H9 (cell line): ENCODE measurements around the gene ZMYND12. TPM values are rescaled to one million over a fixed set of nuclear protein-coding genes. Genes with fewer than 3 reads are reported as not detected.

Source experiments
- DNase-seq: peaks from one replicate; pipeline ENCODE4 v3.0.0-alpha.2; 2017
- H2AFZ ChIP-seq: one replicate; pipeline ENCODE4 v1.6.1; 2013; ENCODE audit warnings: mild to moderate bottlenecking, low read length, control low read depth, moderate library complexity
- H2AK5ac ChIP-seq: 2 replicates; pipeline ENCODE4 v1.6.1; 2013; ENCODE audit warnings: low read length, control low read depth, mixed read lengths; ENCODE audit not compliant: insufficient read length
- H2BK120ac ChIP-seq: one replicate; pipeline ENCODE4 v1.6.1; 2013; ENCODE audit warnings: low read depth, mild to moderate bottlenecking, low read length, control low read depth, inconsistent platforms; ENCODE audit not compliant: poor library complexity, severe bottlenecking
- H2BK12ac ChIP-seq: 2 replicates; pipeline ENCODE4 v1.6.1; 2013; ENCODE audit warnings: low read length, control low read depth, mixed read lengths, low read depth; ENCODE audit not compliant: insufficient read length
- H2BK15ac ChIP-seq: 2 replicates; pipeline ENCODE4 v1.6.1; 2013; ENCODE audit warnings: low read depth, low read length, control low read depth
- H2BK20ac ChIP-seq: one replicate; pipeline ENCODE4 v1.6.1; 2013; ENCODE audit warnings: low read depth, mild to moderate bottlenecking, low read length, control low read depth, inconsistent platforms; ENCODE audit not compliant: poor library complexity, severe bottlenecking
- H2BK5ac ChIP-seq: 2 replicates; pipeline ENCODE4 v1.6.1; 2013; ENCODE audit warnings: low read length, control low read depth, mixed read lengths; ENCODE audit not compliant: insufficient read length
- H3K14ac ChIP-seq: 2 replicates; pipeline ENCODE4 v1.6.1; 2013; ENCODE audit warnings: low read length, control low read depth; ENCODE audit not compliant: insufficient read depth
- H3K18ac ChIP-seq: 2 replicates; pipeline ENCODE4 v1.6.1; 2013; ENCODE audit warnings: low read depth, mild to moderate bottlenecking, mixed read lengths, low read length, control low read depth; ENCODE audit not compliant: insufficient read length
- H3K23ac ChIP-seq: 2 replicates; pipeline ENCODE4 v1.6.1; 2013; ENCODE audit warnings: low read length, control low read depth, mixed read lengths, low read depth; ENCODE audit not compliant: insufficient read length
- H3K23me2 ChIP-seq: 2 replicates; pipeline ENCODE4 v1.6.1; 2013; ENCODE audit warnings: low read depth, mild to moderate bottlenecking, mixed read lengths, low read length, control low read depth; ENCODE audit not compliant: insufficient read length, poor library complexity, severe bottlenecking
- H3K27ac ChIP-seq: 2 replicates; pipeline ENCODE4 v1.5.1; 2013; ENCODE audit warnings: low read length, control low read depth, mixed read lengths, low read depth; ENCODE audit not compliant: insufficient read length
- H3K27me3 ChIP-seq: 2 replicates; pipeline ENCODE4 v1.6.1; 2013; ENCODE audit warnings: low read length, control low read depth, inconsistent platforms; ENCODE audit not compliant: insufficient read depth
- H3K4ac ChIP-seq: 2 replicates; pipeline ENCODE4 v1.6.1; 2013; ENCODE audit warnings: low read depth, mild to moderate bottlenecking, control low read depth, inconsistent platforms, low read length, moderate library complexity
- H3K4me1 ChIP-seq: 2 replicates; pipeline ENCODE4 v1.6.1; 2013; ENCODE audit warnings: low read length, control low read depth, inconsistent platforms; ENCODE audit not compliant: insufficient read depth
- H3K4me2 ChIP-seq: 2 replicates; pipeline ENCODE4 v1.6.1; 2013; ENCODE audit warnings: low read length, control low read depth, mixed read lengths; ENCODE audit not compliant: insufficient read length, insufficient read depth
- H3K56ac ChIP-seq: 2 replicates; pipeline ENCODE4 v1.6.1; 2013; ENCODE audit warnings: low read depth, mild to moderate bottlenecking, mixed read lengths, low read length, control low read depth; ENCODE audit not compliant: insufficient read length
- H3K79me1 ChIP-seq: 2 replicates; pipeline ENCODE4 v1.6.1; 2013; ENCODE audit warnings: low read depth, mild to moderate bottlenecking, moderate library complexity, low read length, control low read depth, inconsistent platforms; ENCODE audit not compliant: insufficient read depth, poor library complexity, severe bottlenecking
- H3K79me2 ChIP-seq: 2 replicates; pipeline ENCODE4 v1.6.1; 2013; ENCODE audit warnings: low read length, control low read depth, inconsistent platforms; ENCODE audit not compliant: insufficient read depth
- H3K9ac ChIP-seq: 2 replicates; pipeline ENCODE4 v1.6.1; 2013; ENCODE audit warnings: low read length, control low read depth, mixed read lengths; ENCODE audit not compliant: insufficient read length; ENCODE audit errors: extremely low read depth
- H3K9me3 ChIP-seq: one replicate; pipeline ENCODE4 v1.6.1; 2013; ENCODE audit warnings: low read depth, low read length, inconsistent platforms; ENCODE audit not compliant: control insufficient read depth
- H3T11ph ChIP-seq: one replicate; pipeline ENCODE4 v1.6.1; 2013; ENCODE audit warnings: mild to moderate bottlenecking, low read length, control low read depth, inconsistent platforms
- H4K20me1 ChIP-seq: one replicate; pipeline ENCODE4 v1.6.1; 2013; ENCODE audit not compliant: control insufficient read depth, insufficient read length, insufficient read depth
- H4K5ac ChIP-seq: 2 replicates; pipeline ENCODE4 v1.6.1; 2013; ENCODE audit warnings: low read depth, mild to moderate bottlenecking, mixed read lengths, low read length, control low read depth; ENCODE audit not compliant: insufficient read length
- H4K8ac ChIP-seq: replicated peaks from 2 replicates; pipeline ENCODE4 v1.6.1; 2013; ENCODE audit warnings: low read length, control low read depth, mixed read lengths, low read depth; ENCODE audit not compliant: insufficient read length
- H4K91ac ChIP-seq: 2 replicates; pipeline ENCODE4 v1.6.1; 2013; ENCODE audit warnings: low read depth, mild to moderate bottlenecking, moderate library complexity, mixed read lengths, low read length, control low read depth; ENCODE audit not compliant: insufficient read length
- H3K27ac Mint-ChIP-seq, 3 experiments: 2 replicates in 2 of 3; 3 replicates in 1 of 3; pipeline ENCODE4 v1.8.0; 2020 to 2021; ENCODE audit warnings: mixed read lengths in 3 of 3, mild to moderate bottlenecking in 1 of 3, moderate library complexity in 1 of 3
- H3K27me3 Mint-ChIP-seq: 2 replicates; pipeline ENCODE4 v1.8.0; 2021; ENCODE audit warnings: low read depth, mild to moderate bottlenecking, moderate library complexity, mixed read lengths
- H3K36me3 Mint-ChIP-seq, 3 experiments: 2 replicates in 2 of 3; 3 replicates in 1 of 3; pipeline ENCODE4 v1.8.0; 2020 to 2021; ENCODE audit warnings: low read depth in 3 of 3, mixed read lengths in 3 of 3; ENCODE audit not compliant: insufficient read depth in 1 of 3
- H3K4me1 Mint-ChIP-seq, 2 experiments: 2 replicates each; pipeline ENCODE4 v1.8.0; 2020; ENCODE audit warnings: mixed read lengths in 2 of 2
- H3K4me3 Mint-ChIP-seq, 2 experiments: 2 replicates in 1 of 2; 3 replicates in 1 of 2; pipeline ENCODE4 v1.8.0; 2020 to 2021; ENCODE audit warnings: mild to moderate bottlenecking in 2 of 2, mixed read lengths in 2 of 2, moderate library complexity in 1 of 2
- H3K9me3 Mint-ChIP-seq, 2 experiments: 2 replicates in 1 of 2; 3 replicates in 1 of 2; pipeline ENCODE4 v1.8.0; 2020; ENCODE audit warnings: mild to moderate bottlenecking in 2 of 2, mixed read lengths in 2 of 2, moderate library complexity in 1 of 2
- CTCF ChIP-seq: fragments of 200-600 bp; sonication (generic); conservative IDR thresholded peaks from 3 replicates; pipeline ENCODE4 v1.8.0; 2021; ENCODE audit warnings: antibody characterized with exemption, mild to moderate bottlenecking
- WGBS: extraction: QIAGEN DNeasy Blood & Tissue Kit; methylation state at CpG from one replicate; pipeline ENCODE4 v1.1.7; 2013; ENCODE audit warnings: missing lambda C conversion rate, low lambda C conversion rate, mixed read lengths; ENCODE audit not compliant: insufficient read length; ENCODE audit errors: extremely low coverage; 5-methylcytosine and 5-hydroxymethylcytosine counted together
- total RNA-seq: library from RNA; stranded (reverse); gene quantifications from 2 replicates; pipeline ENCODE4 v1.2.1, GENCODE V29; 2021

Gene ZMYND12
- total RNA-seq, 1 experiment from 2014 or later, result 0.42 TPM

DNA sequence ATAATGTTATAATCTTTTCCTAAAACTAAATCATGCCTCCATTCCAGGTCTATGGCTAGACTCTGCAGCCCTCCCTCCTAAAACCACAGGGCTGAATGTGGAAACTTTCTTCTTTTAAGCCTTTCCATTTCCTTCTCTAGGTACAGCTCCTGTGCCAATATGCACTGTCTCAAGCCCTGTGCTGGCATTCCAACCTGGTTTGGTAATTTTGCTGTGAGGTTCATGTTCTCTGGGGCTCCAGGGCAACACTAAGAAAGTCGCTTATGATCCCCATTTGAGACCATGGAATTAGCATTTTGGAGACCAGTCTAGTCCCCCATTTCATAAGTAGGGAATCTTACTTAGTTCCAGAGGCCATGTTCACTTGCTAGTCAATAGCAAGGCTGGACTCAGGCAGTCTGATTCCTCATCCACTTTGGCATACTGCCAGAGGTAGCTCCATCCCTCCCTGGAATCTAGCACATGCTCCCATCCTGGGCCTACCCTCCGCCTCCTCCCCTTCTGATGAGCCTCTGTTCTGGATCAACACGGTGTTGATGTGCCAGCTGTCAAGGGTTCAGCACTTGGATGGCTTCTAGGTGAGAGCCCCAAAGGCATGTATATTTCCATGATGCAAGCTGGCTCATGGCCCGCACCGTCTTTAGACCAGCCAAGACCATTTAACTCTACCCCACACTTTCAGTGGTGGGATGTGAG, 36.5 kb downstream of the ZMYND12 start:
- no peak overlapping the region for H2BK20ac ChIP-seq
- H3K4me1 ChIP-seq, result peaks cover 9% of the 10 kb centered on the region; the same call in 1 of the 2 replicates
- H3K27ac ChIP-seq, result no peak overlapping the region
- no peaks in the 10 kb centered on the region for H3K27me3 ChIP-seq
- Mint-ChIP-seq H3K27ac (no peak overlapping the region), H3K9me3 (no peaks in the 10 kb centered on the region), H3K36me3 (peaks cover 0 to 7% (median 0%) of the 10 kb centered on the region in 3 experiments; a peak in 5 of 7 replicates), H3K27me3 (peaks cover 2% of the 10 kb centered on the region; the same call in 1 of the 2 replicates), H3K4me3 (no peak overlapping the region), H3K4me1 (peaks cover 37 to 39% of the 10 kb centered on the region in 2 experiments)
- H3K9ac ChIP-seq, result no peak overlapping the region
- H4K20me1 ChIP-seq, result no peaks in the 10 kb centered on the region
- H2BK5ac ChIP-seq, result no peak overlapping the region
- H3K4me2 ChIP-seq, result no peak overlapping the region
- no peak overlapping the region for H2AFZ ChIP-seq
- H3K18ac ChIP-seq, result no peak overlapping the region
- no peak overlapping the region for H3K56ac ChIP-seq
- no peaks in the 10 kb centered on the region for H3K79me2 ChIP-seq
- no peak overlapping the region for H4K91ac ChIP-seq
- H3K14ac ChIP-seq, result no peak overlapping the region
- H3K9me3 ChIP-seq, result no peaks in the 10 kb centered on the region
- no peak overlapping the region for H3K4ac ChIP-seq
- no peak overlapping the region for H4K5ac ChIP-seq
- no peak overlapping the region for H4K8ac ChIP-seq
- no peak overlapping the region for H2BK120ac ChIP-seq
- no peaks in the 10 kb centered on the region for H3K23me2 ChIP-seq
- WGBS, result no CpG with 5 or more reads among the region's 5 CpGs
- no peaks in the 10 kb centered on the region for H3K79me1 ChIP-seq
- H2AK5ac ChIP-seq, result no peak overlapping the region
- H3T11ph ChIP-seq, result no peak overlapping the region
- no peak for TF ChIP-seq CTCF
- no peak overlapping the region for H3K23ac ChIP-seq
- no peak overlapping the region for H2BK12ac ChIP-seq
- no peak for DNase-seq
- no peak overlapping the region for H2BK15ac ChIP-seq
